Parathyroid adenoma (tissue), 2 donors: ENCODE results near the gene TSC22D3.
A peak's percentile ranks its signal among the peaks of the same experiment; 100 is the strongest.

ENCODE experiments used
- H2AFZ ChIP-seq: fragments of 300-600 bp; sonication (generic); one replicate; pipeline ENCODE4 v1.7.0; 2017; ENCODE audit warnings: antibody characterized with exemption, mild to moderate bottlenecking
- H3K27ac ChIP-seq: fragments of 300-600 bp; sonication (generic); one replicate; pipeline ENCODE4 v1.7.0; 2017
- H3K27me3 ChIP-seq: fragments of 300-600 bp; sonication (generic); one replicate; pipeline ENCODE4 v1.7.0; 2017; ENCODE audit warnings: low read length; ENCODE audit not compliant: control insufficient read depth, insufficient read depth
- H3K36me3 ChIP-seq: fragments of 300-600 bp; sonication (generic); one replicate; pipeline ENCODE4 v1.7.0; 2017; ENCODE audit warnings: low read length; ENCODE audit not compliant: control insufficient read depth, insufficient read depth
- H3K4me1 ChIP-seq: fragments of 300-600 bp; sonication (generic); one replicate; pipeline ENCODE4 v1.7.0; 2017; ENCODE audit warnings: control low read depth
- H3K4me2 ChIP-seq: fragments of 300-600 bp; sonication (generic); one replicate; pipeline ENCODE4 v1.7.0; 2017; ENCODE audit warnings: low read length
- H3K4me3 ChIP-seq: fragments of 300-600 bp; sonication (generic); one replicate; pipeline ENCODE4 v1.7.0; 2017; ENCODE audit warnings: low read depth, low read length
- H3K79me2 ChIP-seq: fragments of 300-600 bp; sonication (generic); one replicate; pipeline ENCODE4 v1.7.0; 2017; ENCODE audit warnings: control low read depth
- H3K9ac ChIP-seq: fragments of 300-600 bp; sonication (generic); one replicate; pipeline ENCODE4 v1.7.0; 2017; ENCODE audit warnings: mild to moderate bottlenecking
- H3K9me3 ChIP-seq: fragments of 300-600 bp; sonication (generic); one replicate; pipeline ENCODE4 v1.7.0; 2017; ENCODE audit warnings: low read length; ENCODE audit not compliant: control insufficient read depth
- CTCF ChIP-seq: fragments of 300-600 bp; sonication (generic); IDR thresholded peaks from one replicate; pipeline ENCODE4 v1.7.0; 2017; ENCODE audit warnings: antibody characterized with exemption, mild to moderate bottlenecking
- donor health status: primary hyperparathyroidism.

The TSC22D3 gene

GRCh38 chrX:107730298-107730655, 45.3 kb downstream of the TSC22D3 start:
- Histone ChIP-seq H3K9me3 (no peaks in the 10 kb centered on the region), H3K27ac (peak overlapping the region; percentile 91), H3K4me1 (peaks cover 44% of the 10 kb centered on the region), H3K9ac (no peak overlapping the region), H3K4me2 (no peak overlapping the region), H3K27me3 (no peaks in the 10 kb centered on the region), H3K4me3 (no peak overlapping the region), H2AFZ (no peak overlapping the region), H3K36me3 (no peaks in the 10 kb centered on the region), H3K79me2 (no peaks in the 10 kb centered on the region)
- TF ChIP-seq CTCF = no peak

GRCh38 chrX:107729558-107730297, 45.9 kb downstream of the TSC22D3 start:
- Histone ChIP-seq H3K36me3 (no peaks in the 10 kb centered on the region), H3K4me3 (no peak overlapping the region), H3K9me3 (no peaks in the 10 kb centered on the region), H3K27me3 (no peaks in the 10 kb centered on the region), H3K27ac (peak overlapping the region; percentile 91), H3K4me2 (peak overlapping the region; percentile 26), H3K9ac (no peak overlapping the region), H3K79me2 (peaks cover 2% of the 10 kb centered on the region), H3K4me1 (peaks cover 42% of the 10 kb centered on the region), H2AFZ (peak overlapping the region; percentile 50)
- TF ChIP-seq CTCF = peak; percentile 23

- H3K27ac ChIP-seq = peak overlapping the region; percentile 91
- no peaks in the 10 kb centered on the region for H3K9me3 ChIP-seq
- no peak overlapping the region for H3K4me3 ChIP-seq
- TF ChIP-seq CTCF = no peak
- no peaks in the 10 kb centered on the region for H3K36me3 ChIP-seq
- no peak overlapping the region for H3K9ac ChIP-seq
- no peaks in the 10 kb centered on the region for H3K27me3 ChIP-seq
- H2AFZ ChIP-seq = no peak overlapping the region
- peaks cover 2% of the 10 kb centered on the region for H3K79me2 ChIP-seq
- H3K4me1 ChIP-seq = peaks cover 37% of the 10 kb centered on the region
- H3K4me2 ChIP-seq = no peak overlapping the region
These were observed 47.1 kb downstream of the TSC22D3 start for GRCh38 chrX:107728371-107729099.

GRCh38 chrX:107726816-107727534, 48.6 kb downstream of the TSC22D3 start:
- H3K79me2 ChIP-seq = peaks cover 2% of the 10 kb centered on the region
- H3K4me2 ChIP-seq = no peak overlapping the region
- TF ChIP-seq CTCF = no peak
- peaks cover 36% of the 10 kb centered on the region for H3K4me1 ChIP-seq
- no peak overlapping the region for H3K27ac ChIP-seq
- no peak overlapping the region for H3K9ac ChIP-seq
- H3K36me3 ChIP-seq = no peaks in the 10 kb centered on the region
- no peak overlapping the region for H2AFZ ChIP-seq
- no peak overlapping the region for H3K4me3 ChIP-seq
- H3K9me3 ChIP-seq = no peaks in the 10 kb centered on the region
- H3K27me3 ChIP-seq = no peaks in the 10 kb centered on the region
